ELR (cell line): Measurements from ENCODE around the gene PCDHA3.
A peak's percentile ranks its signal among the peaks of the same experiment; 100 is the strongest.
"Not testable (repeated sequence)": the region's sequence is repeated elsewhere in the genome, so short reads cannot be mapped to it uniquely, and the experiment has no call there.

Experiments used
- DNase-seq: peaks from one replicate; pipeline ENCODE4 v3.0.0-alpha.2; 2015; ENCODE audit warnings: low read depth

PCDHA3 gene

GRCh38 chr5:140800816-140801493 lies at the start of gene PCDHA3:
TSS of gene PCDHA3 (plus strand) at chr5:140801057.
- peak; percentile 6 for DNase-seq

- no peak for DNase-seq
These were observed 47.3 kb upstream of the PCDHA3 start for GRCh38 chr5:140753561-140753960.

GRCh38 chr5:140764177-140764973 lies 36.5 kb upstream of the PCDHA3 start:
- DNase-seq = peak; percentile 0

GRCh38 chr5:140767444-140767843 lies 33.4 kb upstream of the PCDHA3 start:
- DNase-seq = no peak

- DNase-seq = no peak
These were observed 20.3 kb upstream of the PCDHA3 start for GRCh38 chr5:140780512-140780911.

- DNase-seq = peak; percentile 14
These were observed 14.8 kb upstream of the PCDHA3 start, which contains the start of gene PCDHA1 for GRCh38 chr5:140785905-140786686. TSS of gene PCDHA1 (plus strand) at chr5:140786140.

- not testable (repeated sequence) for DNase-seq
These were observed 13.4 kb upstream of the PCDHA3 start for GRCh38 chr5:140787422-140787821.

- DNase-seq = not testable (repeated sequence)
These were observed 12.9 kb upstream of the PCDHA3 start for GRCh38 chr5:140787849-140788504.

- DNase-seq = no peak
These were observed 9.8 kb upstream of the PCDHA3 start for GRCh38 chr5:140791089-140791488.

GRCh38 chr5:140794595-140795258 lies 6.1 kb upstream of the PCDHA3 start, which contains the start of gene PCDHA2:
TSS of gene PCDHA2 (plus strand) at chr5:140794852.
- peak; percentile 8 for DNase-seq

- DNase-seq = peak; percentile 18
These were observed 5.6 kb upstream of the PCDHA3 start for GRCh38 chr5:140795259-140795641.

GRCh38 chr5:140796072-140796717 lies 4.7 kb upstream of the PCDHA3 start:
- not testable (repeated sequence) for DNase-seq

- DNase-seq = no peak
These were observed 4.2 kb upstream of the PCDHA3 start for GRCh38 chr5:140796718-140797095.

- DNase-seq = no peak
These were observed 611 bp downstream of the PCDHA3 start for GRCh38 chr5:140801494-140801841.

GRCh38 chr5:140802381-140802780 lies 1.5 kb downstream of the PCDHA3 start:
- DNase-seq = not testable (repeated sequence)

GRCh38 chr5:140802781-140803271 lies 2.0 kb downstream of the PCDHA3 start:
- DNase-seq = no peak

GRCh38 chr5:140806834-140807775 lies 6.2 kb downstream of the PCDHA3 start, which contains the start of gene PCDHA4:
TSS of gene PCDHA4 (plus strand) at chr5:140807068.
- DNase-seq = peak; percentile 14

GRCh38 chr5:140808241-140808888 lies 7.5 kb downstream of the PCDHA3 start:
- not testable (repeated sequence) for DNase-seq

- no peak for DNase-seq
These were observed 8.0 kb downstream of the PCDHA3 start for GRCh38 chr5:140808889-140809291.
